VCaP (cell line): ENCODE measurements around the gene SREK1IP1.
A peak's percentile ranks its signal among the peaks of the same experiment; 100 is the strongest.
"Not testable (repeated sequence)": the region's sequence is repeated elsewhere in the genome, so short reads cannot be mapped to it uniquely, and the experiment has no call there.

Experiments
- H3K27ac ChIP-seq: fragments of 450-650 bp; 2 replicates; pipeline ENCODE4 v1.5.1; 2017
- CTCF ChIP-seq: fragments of 450-650 bp; conservative IDR thresholded peaks from 2 replicates; pipeline ENCODE4 v1.5.1; 2017; ENCODE audit warnings: mild to moderate bottlenecking, moderate library complexity

SREK1IP1 gene

GRCh38 chr5:64744914-64745313 lies 23.6 kb downstream of the SREK1IP1 start:
- TF ChIP-seq CTCF, result no peak
- no peak overlapping the region for H3K27ac ChIP-seq

GRCh38 chr5:64742821-64743220 lies 25.7 kb downstream of the SREK1IP1 start:
- no peak overlapping the region for H3K27ac ChIP-seq
- TF ChIP-seq CTCF, result no peak

- H3K27ac ChIP-seq, result no peak overlapping the region
- no peak for TF ChIP-seq CTCF
These were observed 26.1 kb downstream of the SREK1IP1 start for GRCh38 chr5:64742411-64742810.

GRCh38 chr5:64727150-64727549 lies 41.3 kb downstream of the SREK1IP1 start:
- no peak for TF ChIP-seq CTCF
- H3K27ac ChIP-seq, result no peak overlapping the region

- no peak overlapping the region for H3K27ac ChIP-seq
- no peak for TF ChIP-seq CTCF
These were observed 45.9 kb downstream of the SREK1IP1 start for GRCh38 chr5:64722588-64722987.

GRCh38 chr5:64714495-64714894 lies 54.0 kb downstream of the SREK1IP1 start:
- peak overlapping the region; percentile 21; the same call in 1 of the 2 replicates for H3K27ac ChIP-seq

- no peak for TF ChIP-seq CTCF
- no peak overlapping the region for H3K27ac ChIP-seq
These were observed 61.3 kb downstream of the SREK1IP1 start for GRCh38 chr5:64707191-64707590.

GRCh38 chr5:64706074-64706473 lies 62.4 kb downstream of the SREK1IP1 start:
- not testable (repeated sequence) for H3K27ac ChIP-seq

- H3K27ac ChIP-seq, result no peak overlapping the region
- TF ChIP-seq CTCF, result no peak
These were observed 67.7 kb downstream of the SREK1IP1 start for GRCh38 chr5:64700765-64701164.

GRCh38 chr5:64696414-64696813 lies 72.1 kb downstream of the SREK1IP1 start:
- not testable (repeated sequence) for H3K27ac ChIP-seq
